ENCODE measurements around the gene TMEM35B.
"Not testable (repeated sequence)": the region's sequence is repeated elsewhere in the genome, so short reads cannot be mapped to it uniquely, and the experiment has no call there.

TMEM35B gene

GRCh38 chr1:34994878-34995277, 9.7 kb upstream of the TMEM35B start:
- TF ChIP-seq Cebpa-rat (IDR thresholded peaks at IDR 0.05): no peak
- H3K27me3 ChIP-seq: no peaks in the 10 kb centered on the region

GRCh38 chr1:34988581-34988980, 3.4 kb upstream of the TMEM35B start:
- Histone ChIP-seq H3K36me3 (peaks cover 27% of the 10 kb centered on the region), H3K27me3 (no peaks in the 10 kb centered on the region), H4K20me1 (no peaks in the 10 kb centered on the region), H3K9ac (no peak overlapping the region), H3K4me2 (no peak overlapping the region), H3K27ac (no peak overlapping the region), H3K9me3 (no peaks in the 10 kb centered on the region), H3K4me1 (peaks cover 20% of the 10 kb centered on the region), H3K4me3 (no peak overlapping the region)
- TF ChIP-seq Cebpa-rat (IDR thresholded peaks at IDR 0.05): no peak

More at GRCh38 chr1:34994878-34995277, 9.7 kb upstream of the TMEM35B start:
- Histone ChIP-seq H3K4me3 (no peak overlapping the region), H3K9ac (no peak overlapping the region), H3K9me3 (no peaks in the 10 kb centered on the region), H3K4me2 (no peak overlapping the region), H3K27ac (no peak overlapping the region), H4K20me1 (no peaks in the 10 kb centered on the region), H3K4me1 (no peaks in the 10 kb centered on the region), H3K36me3 (peaks cover 35% of the 10 kb centered on the region)

DNA sequence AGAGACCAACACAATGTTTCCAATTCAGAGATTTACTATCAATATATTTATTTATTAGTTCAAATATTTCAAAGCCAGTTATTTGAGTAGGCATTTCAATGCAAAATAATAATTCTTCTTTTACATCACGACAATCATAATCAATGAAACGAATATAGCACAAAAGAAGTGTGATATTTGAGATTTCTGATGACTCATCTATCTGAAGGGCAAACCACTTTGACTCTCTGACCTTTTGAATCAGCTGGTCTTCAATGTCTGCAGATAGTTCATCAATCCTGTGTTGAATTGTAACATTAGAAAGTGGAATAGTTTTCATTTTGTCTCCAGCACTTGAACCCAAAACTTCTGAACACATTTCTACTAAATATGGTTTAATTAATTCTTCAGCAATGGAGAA, 3.0 kb upstream of the TMEM35B start:
- no peaks in the 10 kb centered on the region for H4K20me1 ChIP-seq

DNA sequence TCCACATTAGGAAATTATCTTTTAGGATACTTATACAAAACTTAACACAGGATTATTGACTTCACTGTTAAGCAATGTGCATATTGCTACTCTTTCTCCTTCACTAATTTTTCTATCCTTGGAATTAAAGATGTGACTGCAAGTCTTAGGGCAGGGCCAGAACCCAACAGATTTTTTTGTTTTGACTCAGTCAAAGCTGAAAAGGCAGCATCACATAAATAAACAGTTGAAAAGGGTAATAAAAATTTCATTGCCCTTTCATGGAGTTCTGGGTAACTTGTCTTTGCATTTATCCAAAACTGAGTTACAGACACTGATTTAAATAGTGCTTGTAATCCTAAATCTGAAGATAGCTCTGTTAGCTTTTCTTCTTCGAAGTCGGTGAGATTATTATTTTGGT, 1.9 kb upstream of the TMEM35B start:
- Histone ChIP-seq H3K4me3 (no peak overlapping the region), H3K9me3 (no peaks in the 10 kb centered on the region), H3K27ac (no peak overlapping the region), H3K27me3 (no peaks in the 10 kb centered on the region), H3K36me3 (peaks cover 28% of the 10 kb centered on the region), H3K9ac (no peak overlapping the region), H4K20me1 (no peaks in the 10 kb centered on the region), H3K4me1 (peaks cover 36% of the 10 kb centered on the region), H3K4me2 (no peak overlapping the region)
- TF ChIP-seq Cebpa-rat (IDR thresholded peaks at IDR 0.05): no peak

More for the DNA sequence above, 3.0 kb upstream of the TMEM35B start:
- no peak overlapping the region for H3K4me3 ChIP-seq
- no peak overlapping the region for H3K4me2 ChIP-seq
- no peak overlapping the region for H3K27ac ChIP-seq
- H3K4me1 ChIP-seq: peaks cover 24% of the 10 kb centered on the region
- H3K27me3 ChIP-seq: no peaks in the 10 kb centered on the region
- H3K36me3 ChIP-seq: peaks cover 27% of the 10 kb centered on the region
- H3K9me3 ChIP-seq: no peaks in the 10 kb centered on the region
- H3K9ac ChIP-seq: no peak overlapping the region
- no peak for TF ChIP-seq Cebpa-rat (IDR thresholded peaks at IDR 0.05)

DNA sequence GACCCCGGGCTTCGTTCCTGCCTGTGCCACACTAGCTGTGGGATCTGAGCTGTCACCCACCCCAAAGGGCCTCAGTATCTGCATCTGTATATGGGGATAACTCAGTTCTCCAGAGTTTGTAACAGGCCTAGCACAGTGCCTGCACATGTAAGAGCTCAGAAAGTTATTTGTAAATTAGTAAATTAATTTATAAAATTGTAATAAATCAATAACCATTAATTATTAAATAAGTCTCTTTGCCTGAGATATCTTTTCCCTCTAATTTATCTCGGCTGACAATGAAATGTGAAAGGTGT, 410 bp upstream of the TMEM35B start:
- H4K20me1 ChIP-seq, H3K9me3 ChIP-seq, H3K27me3 ChIP-seq: not testable (repeated sequence)
- H3K4me3 ChIP-seq: peak overlapping the region; percentile 88
- peak overlapping the region; percentile 94 for H3K4me2 ChIP-seq
- H3K9ac ChIP-seq: peak overlapping the region; percentile 95
- peak overlapping the region; percentile 96 for H3K27ac ChIP-seq
- H3K4me1 ChIP-seq: peaks cover 50% of the 10 kb centered on the region
- peaks cover 27% of the 10 kb centered on the region for H3K36me3 ChIP-seq

DNA sequence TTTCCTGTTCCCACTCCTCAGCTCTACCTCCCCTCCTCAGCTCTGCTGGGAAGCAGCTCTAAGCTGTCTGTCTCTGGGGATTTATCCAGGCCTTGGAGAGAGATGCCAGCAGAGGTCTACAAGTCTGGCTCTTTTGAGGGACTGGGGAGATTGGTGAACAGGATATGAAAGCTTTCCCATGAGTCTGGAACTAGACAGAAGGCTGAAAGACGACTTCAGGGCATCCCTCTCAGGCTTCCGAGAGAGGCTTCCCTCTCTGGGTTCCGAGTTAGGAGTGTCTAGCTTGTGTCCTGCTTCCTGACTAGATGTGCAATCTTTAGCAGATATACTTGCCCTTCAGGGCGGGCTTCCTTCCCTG, 733 bp downstream of the TMEM35B start:
- peaks cover 18% of the 10 kb centered on the region for H3K36me3 ChIP-seq
- no peaks in the 10 kb centered on the region for H4K20me1 ChIP-seq
- peak overlapping the region; percentile 96 for H3K27ac ChIP-seq
- no peak for TF ChIP-seq Cebpa-rat (IDR thresholded peaks at IDR 0.05)
- no peaks in the 10 kb centered on the region for H3K9me3 ChIP-seq
- no peaks in the 10 kb centered on the region for H3K27me3 ChIP-seq
- H3K4me3 ChIP-seq: peak overlapping the region; percentile 88
- peaks cover 62% of the 10 kb centered on the region for H3K4me1 ChIP-seq
- peak overlapping the region; percentile 95 for H3K9ac ChIP-seq
- peak overlapping the region; percentile 94 for H3K4me2 ChIP-seq

- Histone ChIP-seq H3K4me2 (peak overlapping the region; percentile 94), H3K9ac (peak overlapping the region; percentile 95), H4K20me1 (no peaks in the 10 kb centered on the region), H3K36me3 (peaks cover 13% of the 10 kb centered on the region; the same call in 1 of the 2 replicates), H3K4me3 (peak overlapping the region; percentile 88), H3K9me3 (no peaks in the 10 kb centered on the region), H3K27ac (peak overlapping the region; percentile 96), H3K27me3 (no peaks in the 10 kb centered on the region), H3K4me1 (peaks cover 67% of the 10 kb centered on the region)
- no peak for TF ChIP-seq Cebpa-rat (IDR thresholded peaks at IDR 0.05)
These were observed 1.3 kb downstream of the TMEM35B start for GRCh38 chr1:34983700-34984355.

DNA sequence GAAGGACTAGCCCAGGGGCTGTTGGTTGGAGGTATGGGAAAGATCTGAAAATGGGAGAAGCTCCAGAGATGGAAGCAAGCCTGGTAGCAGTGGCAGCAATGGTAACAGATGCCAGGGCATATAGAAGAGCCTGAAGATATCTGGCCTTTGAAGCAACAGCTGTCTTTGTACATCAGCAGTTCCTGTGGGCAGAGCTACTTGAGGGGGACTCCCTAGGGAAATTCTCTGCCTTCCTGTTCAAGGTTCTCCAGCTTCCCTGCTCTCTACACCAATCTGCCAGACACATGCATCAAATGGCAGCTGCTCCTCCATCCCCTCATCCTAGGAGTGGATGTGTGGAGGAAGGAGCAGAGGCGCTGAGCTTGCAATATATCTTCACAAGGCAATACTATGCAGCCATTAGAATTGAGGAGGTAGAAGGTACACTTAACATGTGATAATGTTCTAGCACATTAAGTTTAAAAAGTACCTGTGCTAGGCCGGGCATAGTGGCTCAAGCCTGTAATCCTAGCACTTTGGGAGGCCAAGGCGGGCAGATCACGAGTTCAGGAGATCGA, 2.2 kb downstream of the TMEM35B start:
- no peaks in the 10 kb centered on the region for H4K20me1 ChIP-seq
- H3K4me3 ChIP-seq: peak overlapping the region; percentile 88
- peak overlapping the region; percentile 94 for H3K4me2 ChIP-seq
- H3K27ac ChIP-seq: peak overlapping the region; percentile 96
- no peak for TF ChIP-seq Cebpa-rat (IDR thresholded peaks at IDR 0.05)
- H3K36me3 ChIP-seq: peaks cover 8% of the 10 kb centered on the region; the same call in 1 of the 2 replicates
- H3K27me3 ChIP-seq: no peaks in the 10 kb centered on the region
- H3K9me3 ChIP-seq: no peaks in the 10 kb centered on the region
- peak overlapping the region; percentile 95; the same call in 1 of the 2 replicates for H3K9ac ChIP-seq
- peaks cover 77% of the 10 kb centered on the region for H3K4me1 ChIP-seq

GRCh38 chr1:34980715-34981114, 4.4 kb downstream of the TMEM35B start:
- H3K4me1 ChIP-seq: peaks cover 77% of the 10 kb centered on the region
- H3K36me3 ChIP-seq: peaks cover 23% of the 10 kb centered on the region
- peak overlapping the region; percentile 66 for H3K27ac ChIP-seq
- H3K27me3 ChIP-seq: no peaks in the 10 kb centered on the region
- H4K20me1 ChIP-seq: no peaks in the 10 kb centered on the region
- 0 out of 2 replicates have a peak overlapping the region, but pooled peaks have one; percentile 9 for H3K4me3 ChIP-seq
- no peak for TF ChIP-seq Cebpa-rat (IDR thresholded peaks at IDR 0.05)
- H3K9me3 ChIP-seq: peaks cover 12% of the 10 kb centered on the region
- peak overlapping the region; percentile 90 for H3K4me2 ChIP-seq
- no peak overlapping the region for H3K9ac ChIP-seq

GRCh38 chr1:34978921-34979320, 6.2 kb downstream of the TMEM35B start:
- TF ChIP-seq Cebpa-rat (IDR thresholded peaks at IDR 0.05): no peak
- H3K27me3 ChIP-seq: no peaks in the 10 kb centered on the region
- peaks cover 31% of the 10 kb centered on the region for H3K36me3 ChIP-seq
- peaks cover 12% of the 10 kb centered on the region for H3K9me3 ChIP-seq
- peak overlapping the region; percentile 85 for H3K27ac ChIP-seq
- H3K4me1 ChIP-seq: peaks cover 68% of the 10 kb centered on the region
- H3K4me3 ChIP-seq: peak overlapping the region; percentile 22; the same call in 1 of the 2 replicates
- H3K4me2 ChIP-seq: peak overlapping the region; percentile 90
- H4K20me1 ChIP-seq: no peaks in the 10 kb centered on the region
- peak overlapping the region; percentile 71 for H3K9ac ChIP-seq

All from BLaER1 (cell line).